Measurements from ENCODE around the gene OR6N2.

The OR6N2 gene

GRCh38 chr1:158809862-158810261, 28.9 kb upstream of the OR6N2 start:
- TF ChIP-seq REST (IDR thresholded peaks at IDR 0.05; ENCODE audit: insufficient read depth in 1 of 2, low read depth in 2 of 2, low read length in 2 of 2): no peak
- no peak for TF ChIP-seq TAF1 (IDR thresholded peaks at IDR 0.05; ENCODE audit: borderline replicate concordance, insufficient read depth, low read length)
- TF ChIP-seq SIN3A (IDR thresholded peaks at IDR 0.05; ENCODE audit: borderline replicate concordance, insufficient read depth, low read length): no peak
- no peak for TF ChIP-seq POLR2AphosphoS5 (IDR thresholded peaks at IDR 0.05; ENCODE audit: low read depth, low read length)
- no peak for TF ChIP-seq FOXP2 (optimal IDR thresholded peaks at IDR 0.05; ENCODE audit: borderline replicate concordance, extremely low read depth, extremely low read length, insufficient read depth)

GRCh38 chr1:158809256-158809655, 28.3 kb upstream of the OR6N2 start:
- TF ChIP-seq POLR2AphosphoS5 (IDR thresholded peaks at IDR 0.05; ENCODE audit: low read depth, low read length) (no peak), REST (IDR thresholded peaks at IDR 0.05; ENCODE audit: insufficient read depth in 1 of 2, low read depth in 2 of 2, low read length in 2 of 2) (no peak), SIN3A (IDR thresholded peaks at IDR 0.05; ENCODE audit: borderline replicate concordance, insufficient read depth, low read length) (no peak), TAF1 (IDR thresholded peaks at IDR 0.05; ENCODE audit: borderline replicate concordance, insufficient read depth, low read length) (no peak), FOXP2 (optimal IDR thresholded peaks at IDR 0.05; ENCODE audit: borderline replicate concordance, extremely low read depth, extremely low read length, insufficient read depth) (no peak)

GRCh38 chr1:158806916-158807536, 26.0 kb upstream of the OR6N2 start:
- TF ChIP-seq REST (IDR thresholded peaks at IDR 0.05; ENCODE audit: insufficient read depth in 1 of 2, low read depth in 2 of 2, low read length in 2 of 2) (no peak), FOXP2 (optimal IDR thresholded peaks at IDR 0.05; ENCODE audit: borderline replicate concordance, extremely low read depth, extremely low read length, insufficient read depth) (no peak), POLR2AphosphoS5 (IDR thresholded peaks at IDR 0.05; ENCODE audit: low read depth, low read length) (no peak), SIN3A (IDR thresholded peaks at IDR 0.05; ENCODE audit: borderline replicate concordance, insufficient read depth, low read length) (no peak), TAF1 (IDR thresholded peaks at IDR 0.05; ENCODE audit: borderline replicate concordance, insufficient read depth, low read length) (no peak)

DNA sequence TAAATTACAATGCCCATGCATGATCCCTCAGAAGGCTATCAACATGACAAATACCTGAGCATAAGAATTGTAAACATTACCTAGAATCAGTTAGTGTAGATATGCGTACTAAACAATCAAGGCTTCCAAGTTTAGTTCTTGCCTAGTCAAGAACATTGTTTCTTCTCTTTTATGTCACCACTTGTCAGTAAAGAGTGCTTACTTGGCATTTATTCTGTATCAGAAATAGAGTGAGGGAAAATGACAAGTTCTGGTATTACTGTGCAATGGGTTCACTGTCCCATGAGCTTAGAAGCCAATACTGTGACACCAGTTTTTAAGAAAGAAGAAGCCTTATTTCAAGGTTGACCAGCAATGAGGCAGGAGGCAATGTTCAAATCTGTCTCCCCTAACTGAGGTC, 22.7 kb upstream of the OR6N2 start:
- TF ChIP-seq TAF1 (IDR thresholded peaks at IDR 0.05; ENCODE audit: borderline replicate concordance, insufficient read depth, low read length) (no peak), FOXP2 (optimal IDR thresholded peaks at IDR 0.05; ENCODE audit: borderline replicate concordance, extremely low read depth, extremely low read length, insufficient read depth) (no peak), REST (IDR thresholded peaks at IDR 0.05; ENCODE audit: insufficient read depth in 1 of 2, low read depth in 2 of 2, low read length in 2 of 2) (no peak), POLR2AphosphoS5 (IDR thresholded peaks at IDR 0.05; ENCODE audit: low read depth, low read length) (no peak)

GRCh38 chr1:158801396-158801795, 20.4 kb upstream of the OR6N2 start:
- TF ChIP-seq SIN3A (IDR thresholded peaks at IDR 0.05; ENCODE audit: borderline replicate concordance, insufficient read depth, low read length): no peak
- TF ChIP-seq REST (IDR thresholded peaks at IDR 0.05; ENCODE audit: insufficient read depth in 1 of 2, low read depth in 2 of 2, low read length in 2 of 2): no peak
- TF ChIP-seq POLR2AphosphoS5 (IDR thresholded peaks at IDR 0.05; ENCODE audit: low read depth, low read length): no peak
- TF ChIP-seq TAF1 (IDR thresholded peaks at IDR 0.05; ENCODE audit: borderline replicate concordance, insufficient read depth, low read length): no peak
- TF ChIP-seq FOXP2 (optimal IDR thresholded peaks at IDR 0.05; ENCODE audit: borderline replicate concordance, extremely low read depth, extremely low read length, insufficient read depth): no peak

All from PFSK-1 (cell line).